H9 (cell line): ENCODE data around the gene DENND1A. TPM values are rescaled to one million over a fixed set of nuclear protein-coding genes. Genes with fewer than 3 reads are reported as not detected.

Source experiments
- DNase-seq: peaks from one replicate; pipeline ENCODE4 v3.0.0-alpha.2; 2017
- H2AFZ ChIP-seq: one replicate; pipeline ENCODE4 v1.6.1; 2013; ENCODE audit warnings: mild to moderate bottlenecking, low read length, control low read depth, moderate library complexity
- H2AK5ac ChIP-seq: 2 replicates; pipeline ENCODE4 v1.6.1; 2013; ENCODE audit warnings: low read length, control low read depth, mixed read lengths; ENCODE audit not compliant: insufficient read length
- H2BK120ac ChIP-seq: one replicate; pipeline ENCODE4 v1.6.1; 2013; ENCODE audit warnings: low read depth, mild to moderate bottlenecking, low read length, control low read depth, inconsistent platforms; ENCODE audit not compliant: poor library complexity, severe bottlenecking
- H2BK12ac ChIP-seq: 2 replicates; pipeline ENCODE4 v1.6.1; 2013; ENCODE audit warnings: low read length, control low read depth, mixed read lengths, low read depth; ENCODE audit not compliant: insufficient read length
- H2BK15ac ChIP-seq: 2 replicates; pipeline ENCODE4 v1.6.1; 2013; ENCODE audit warnings: low read depth, low read length, control low read depth
- H2BK20ac ChIP-seq: one replicate; pipeline ENCODE4 v1.6.1; 2013; ENCODE audit warnings: low read depth, mild to moderate bottlenecking, low read length, control low read depth, inconsistent platforms; ENCODE audit not compliant: poor library complexity, severe bottlenecking
- H2BK5ac ChIP-seq: 2 replicates; pipeline ENCODE4 v1.6.1; 2013; ENCODE audit warnings: low read length, control low read depth, mixed read lengths; ENCODE audit not compliant: insufficient read length
- H3K14ac ChIP-seq: 2 replicates; pipeline ENCODE4 v1.6.1; 2013; ENCODE audit warnings: low read length, control low read depth; ENCODE audit not compliant: insufficient read depth
- H3K18ac ChIP-seq: 2 replicates; pipeline ENCODE4 v1.6.1; 2013; ENCODE audit warnings: low read depth, mild to moderate bottlenecking, mixed read lengths, low read length, control low read depth; ENCODE audit not compliant: insufficient read length
- H3K23ac ChIP-seq: 2 replicates; pipeline ENCODE4 v1.6.1; 2013; ENCODE audit warnings: low read length, control low read depth, mixed read lengths, low read depth; ENCODE audit not compliant: insufficient read length
- H3K23me2 ChIP-seq: 2 replicates; pipeline ENCODE4 v1.6.1; 2013; ENCODE audit warnings: low read depth, mild to moderate bottlenecking, mixed read lengths, low read length, control low read depth; ENCODE audit not compliant: insufficient read length, poor library complexity, severe bottlenecking
- H3K27ac ChIP-seq: 2 replicates; pipeline ENCODE4 v1.5.1; 2013; ENCODE audit warnings: low read length, control low read depth, mixed read lengths, low read depth; ENCODE audit not compliant: insufficient read length
- H3K27me3 ChIP-seq: 2 replicates; pipeline ENCODE4 v1.6.1; 2013; ENCODE audit warnings: low read length, control low read depth, inconsistent platforms; ENCODE audit not compliant: insufficient read depth
- H3K4ac ChIP-seq: 2 replicates; pipeline ENCODE4 v1.6.1; 2013; ENCODE audit warnings: low read depth, mild to moderate bottlenecking, control low read depth, inconsistent platforms, low read length, moderate library complexity
- H3K4me1 ChIP-seq: 2 replicates; pipeline ENCODE4 v1.6.1; 2013; ENCODE audit warnings: low read length, control low read depth, inconsistent platforms; ENCODE audit not compliant: insufficient read depth
- H3K4me2 ChIP-seq: 2 replicates; pipeline ENCODE4 v1.6.1; 2013; ENCODE audit warnings: low read length, control low read depth, mixed read lengths; ENCODE audit not compliant: insufficient read length, insufficient read depth
- H3K56ac ChIP-seq: 2 replicates; pipeline ENCODE4 v1.6.1; 2013; ENCODE audit warnings: low read depth, mild to moderate bottlenecking, mixed read lengths, low read length, control low read depth; ENCODE audit not compliant: insufficient read length
- H3K79me1 ChIP-seq: 2 replicates; pipeline ENCODE4 v1.6.1; 2013; ENCODE audit warnings: low read depth, mild to moderate bottlenecking, moderate library complexity, low read length, control low read depth, inconsistent platforms; ENCODE audit not compliant: insufficient read depth, poor library complexity, severe bottlenecking
- H3K79me2 ChIP-seq: 2 replicates; pipeline ENCODE4 v1.6.1; 2013; ENCODE audit warnings: low read length, control low read depth, inconsistent platforms; ENCODE audit not compliant: insufficient read depth
- H3K9ac ChIP-seq: 2 replicates; pipeline ENCODE4 v1.6.1; 2013; ENCODE audit warnings: low read length, control low read depth, mixed read lengths; ENCODE audit not compliant: insufficient read length; ENCODE audit errors: extremely low read depth
- H3K9me3 ChIP-seq: one replicate; pipeline ENCODE4 v1.6.1; 2013; ENCODE audit warnings: low read depth, low read length, inconsistent platforms; ENCODE audit not compliant: control insufficient read depth
- H3T11ph ChIP-seq: one replicate; pipeline ENCODE4 v1.6.1; 2013; ENCODE audit warnings: mild to moderate bottlenecking, low read length, control low read depth, inconsistent platforms
- H4K20me1 ChIP-seq: one replicate; pipeline ENCODE4 v1.6.1; 2013; ENCODE audit not compliant: control insufficient read depth, insufficient read length, insufficient read depth
- H4K5ac ChIP-seq: 2 replicates; pipeline ENCODE4 v1.6.1; 2013; ENCODE audit warnings: low read depth, mild to moderate bottlenecking, mixed read lengths, low read length, control low read depth; ENCODE audit not compliant: insufficient read length
- H4K8ac ChIP-seq: replicated peaks from 2 replicates; pipeline ENCODE4 v1.6.1; 2013; ENCODE audit warnings: low read length, control low read depth, mixed read lengths, low read depth; ENCODE audit not compliant: insufficient read length
- H4K91ac ChIP-seq: 2 replicates; pipeline ENCODE4 v1.6.1; 2013; ENCODE audit warnings: low read depth, mild to moderate bottlenecking, moderate library complexity, mixed read lengths, low read length, control low read depth; ENCODE audit not compliant: insufficient read length
- H3K27ac Mint-ChIP-seq, 3 experiments: 2 replicates in 2 of 3; 3 replicates in 1 of 3; pipeline ENCODE4 v1.8.0; 2020 to 2021; ENCODE audit warnings: mixed read lengths in 3 of 3, mild to moderate bottlenecking in 1 of 3, moderate library complexity in 1 of 3
- H3K27me3 Mint-ChIP-seq: 2 replicates; pipeline ENCODE4 v1.8.0; 2021; ENCODE audit warnings: low read depth, mild to moderate bottlenecking, moderate library complexity, mixed read lengths
- H3K36me3 Mint-ChIP-seq, 3 experiments: 2 replicates in 2 of 3; 3 replicates in 1 of 3; pipeline ENCODE4 v1.8.0; 2020 to 2021; ENCODE audit warnings: low read depth in 3 of 3, mixed read lengths in 3 of 3; ENCODE audit not compliant: insufficient read depth in 1 of 3
- H3K4me1 Mint-ChIP-seq, 2 experiments: 2 replicates each; pipeline ENCODE4 v1.8.0; 2020; ENCODE audit warnings: mixed read lengths in 2 of 2
- H3K4me3 Mint-ChIP-seq, 2 experiments: 2 replicates in 1 of 2; 3 replicates in 1 of 2; pipeline ENCODE4 v1.8.0; 2020 to 2021; ENCODE audit warnings: mild to moderate bottlenecking in 2 of 2, mixed read lengths in 2 of 2, moderate library complexity in 1 of 2
- H3K9me3 Mint-ChIP-seq, 2 experiments: 2 replicates in 1 of 2; 3 replicates in 1 of 2; pipeline ENCODE4 v1.8.0; 2020; ENCODE audit warnings: mild to moderate bottlenecking in 2 of 2, mixed read lengths in 2 of 2, moderate library complexity in 1 of 2
- WGBS: extraction: QIAGEN DNeasy Blood & Tissue Kit; methylation state at CpG from one replicate; pipeline ENCODE4 v1.1.7; 2013; ENCODE audit warnings: missing lambda C conversion rate, low lambda C conversion rate, mixed read lengths; ENCODE audit not compliant: insufficient read length; ENCODE audit errors: extremely low coverage; 5-methylcytosine and 5-hydroxymethylcytosine counted together
- total RNA-seq: library from RNA; stranded (reverse); gene quantifications from 2 replicates; pipeline ENCODE4 v1.2.1, GENCODE V29; 2021
- TF ChIP-seq, protein P1 (sequence below): fragments of 200-600 bp; sonication (generic); conservative IDR thresholded peaks from 3 replicates; pipeline ENCODE4 v1.8.0; 2021; ENCODE audit warnings: antibody characterized with exemption, mild to moderate bottlenecking

DENND1A gene
- total RNA-seq, 1 experiment from 2014 or later = 20.4 TPM

DNA sequence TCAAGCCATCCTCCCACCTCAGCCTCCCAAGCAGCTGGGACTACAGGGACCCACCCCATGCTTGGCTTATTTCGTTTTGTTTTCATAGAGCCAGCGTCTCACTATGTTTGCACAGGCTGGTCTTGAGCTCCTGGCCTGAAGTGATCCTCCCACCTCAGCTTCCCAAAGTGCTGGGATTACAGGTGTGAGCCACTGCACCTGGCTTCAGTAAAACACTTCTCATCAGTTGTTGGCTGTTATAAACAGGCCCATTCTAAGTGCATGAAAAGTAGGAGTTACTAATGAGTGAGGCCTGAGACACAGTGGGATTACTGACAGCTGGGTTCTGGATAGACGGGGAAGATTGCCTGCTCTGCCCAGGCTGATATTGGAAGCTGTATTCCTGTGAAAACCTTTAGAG is 570.4 kb downstream of the DENND1A start:
- no peak overlapping the region for H3K27ac ChIP-seq
- WGBS = no CpG with 5 or more reads among the region's 3 CpGs
- no peaks in the 10 kb centered on the region for H3K9me3 ChIP-seq
- peaks cover 8% of the 10 kb centered on the region for H3K23me2 ChIP-seq
- no peak overlapping the region for H2BK20ac ChIP-seq
- Mint-ChIP-seq H3K36me3 (no peaks in the 10 kb centered on the region), H3K9me3 (no peaks in the 10 kb centered on the region; a peak in 2 of 5 replicates), H3K27ac (peak overlapping the region in 2 of 3 experiments; percentile 22 to 93; a peak in 3 of 7 replicates), H3K4me3 (0 out of 5 replicates have a peak overlapping the region, but pooled peaks of 1 of the 2 experiments have one; percentile 11), H3K4me1 (peaks cover 58 to 79% of the 10 kb centered on the region in 2 experiments), H3K27me3 (peaks cover 11% of the 10 kb centered on the region)
- no peak overlapping the region for H3K4ac ChIP-seq
- H2AK5ac ChIP-seq = no peak overlapping the region
- H3K79me1 ChIP-seq = no peaks in the 10 kb centered on the region
- H2BK5ac ChIP-seq = no peak overlapping the region
- no peak overlapping the region for H2BK120ac ChIP-seq
- H3T11ph ChIP-seq = no peak overlapping the region
- H3K23ac ChIP-seq = no peak overlapping the region
- no peak overlapping the region for H4K91ac ChIP-seq
- H2BK15ac ChIP-seq = no peak overlapping the region
- H2BK12ac ChIP-seq = no peak overlapping the region
- no peak overlapping the region for H4K5ac ChIP-seq
- DNase-seq = no peak
- H3K18ac ChIP-seq = no peak overlapping the region
- no peak overlapping the region for H3K4me2 ChIP-seq
- H4K8ac ChIP-seq = no peak overlapping the region
- TF ChIP-seq, protein P1, sequence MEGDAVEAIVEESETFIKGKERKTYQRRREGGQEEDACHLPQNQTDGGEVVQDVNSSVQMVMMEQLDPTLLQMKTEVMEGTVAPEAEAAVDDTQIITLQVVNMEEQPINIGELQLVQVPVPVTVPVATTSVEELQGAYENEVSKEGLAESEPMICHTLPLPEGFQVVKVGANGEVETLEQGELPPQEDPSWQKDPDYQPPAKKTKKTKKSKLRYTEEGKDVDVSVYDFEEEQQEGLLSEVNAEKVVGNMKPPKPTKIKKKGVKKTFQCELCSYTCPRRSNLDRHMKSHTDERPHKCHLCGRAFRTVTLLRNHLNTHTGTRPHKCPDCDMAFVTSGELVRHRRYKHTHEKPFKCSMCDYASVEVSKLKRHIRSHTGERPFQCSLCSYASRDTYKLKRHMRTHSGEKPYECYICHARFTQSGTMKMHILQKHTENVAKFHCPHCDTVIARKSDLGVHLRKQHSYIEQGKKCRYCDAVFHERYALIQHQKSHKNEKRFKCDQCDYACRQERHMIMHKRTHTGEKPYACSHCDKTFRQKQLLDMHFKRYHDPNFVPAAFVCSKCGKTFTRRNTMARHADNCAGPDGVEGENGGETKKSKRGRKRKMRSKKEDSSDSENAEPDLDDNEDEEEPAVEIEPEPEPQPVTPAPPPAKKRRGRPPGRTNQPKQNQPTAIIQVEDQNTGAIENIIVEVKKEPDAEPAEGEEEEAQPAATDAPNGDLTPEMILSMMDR = no peak
- no peaks in the 10 kb centered on the region for H3K79me2 ChIP-seq
- H3K14ac ChIP-seq = no peak overlapping the region
- peaks cover 16% of the 10 kb centered on the region; the same call in 1 of the 2 replicates for H3K4me1 ChIP-seq
- no peak overlapping the region for H3K56ac ChIP-seq
- no peaks in the 10 kb centered on the region; the same call in 1 of the 2 replicates for H3K27me3 ChIP-seq
- no peak overlapping the region for H3K9ac ChIP-seq
- no peak overlapping the region for H2AFZ ChIP-seq
- H4K20me1 ChIP-seq = no peaks in the 10 kb centered on the region
